Measurements from ENCODE around the gene MRPS22.
"Not testable (repeated sequence)": the region's sequence is repeated elsewhere in the genome, so short reads cannot be mapped to it uniquely, and the experiment has no call there.

Gene MRPS22

DNA sequence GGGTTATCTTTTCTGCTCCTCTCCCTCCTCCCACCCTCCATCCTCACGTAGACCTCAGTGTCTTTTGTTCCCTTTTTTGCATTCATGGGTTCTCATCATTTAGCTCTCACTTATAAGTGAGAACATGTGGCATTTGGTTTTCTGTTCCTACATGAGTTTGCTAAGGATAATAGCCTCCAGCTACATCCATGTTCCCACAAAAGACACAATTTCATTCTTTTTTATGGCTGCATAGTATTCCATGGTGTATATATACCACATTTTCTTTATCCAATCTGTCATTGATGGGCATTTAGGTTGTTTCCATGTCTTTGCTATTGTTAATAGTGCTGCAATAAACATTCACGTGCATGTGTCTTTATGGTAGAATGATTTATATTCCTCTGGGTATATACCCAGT lies 57.3 kb downstream of the MRPS22 start:
- not testable (repeated sequence) for DNase-seq
